Lung (tissue), 12 donors: Measurements from ENCODE around the gene SSBP3. TPM values are rescaled to one million over a fixed set of nuclear protein-coding genes. Genes with fewer than 3 reads are reported as not detected.

ENCODE experiments used
- ATAC-seq: fragments of 200-7000 bp; cut with Tn5 transposase; one replicate; pipeline ENCODE4 v1.9.1; 2020; ENCODE audit warnings: moderate number of reproducible peaks; ENCODE audit not compliant: insufficient read depth, low FRiP score
- DNase-seq, 3 donors: peaks; one replicate each; pipeline ENCODE4 v3.0.0-alpha.2; 2013 to 2017
- H3K27ac ChIP-seq, 2 donors: one replicate each; pipeline ENCODE4 v1.5.1; 2013; ENCODE audit warnings: mild to moderate bottlenecking in 2 of 2, moderate library complexity in 2 of 2, control low read depth in 1 of 2, inconsistent platforms in 1 of 2, low read depth in 1 of 2, low read length in 1 of 2
- H3K27me3 ChIP-seq, 3 donors: one replicate each; pipeline ENCODE4 v1.5.1; 2013; ENCODE audit warnings: low read length in 2 of 3; ENCODE audit not compliant: control insufficient read depth in 3 of 3, insufficient read depth in 3 of 3
- H3K36me3 ChIP-seq, 4 donors: one replicate each; pipeline ENCODE4 v1.5.1; 2013; ENCODE audit warnings: low read length in 4 of 4, mild to moderate bottlenecking in 1 of 4, moderate library complexity in 1 of 4; ENCODE audit not compliant: control insufficient read depth in 4 of 4, insufficient read depth in 4 of 4
- H3K4me1 ChIP-seq, 5 donors: one replicate each; pipeline ENCODE4 v1.5.1; 2013; ENCODE audit warnings: low read length in 5 of 5, mild to moderate bottlenecking in 2 of 5, moderate library complexity in 1 of 5; ENCODE audit not compliant: control insufficient read depth in 5 of 5, insufficient read depth in 5 of 5
- H3K4me3 ChIP-seq: one replicate; pipeline ENCODE4 v1.5.1; 2013; ENCODE audit warnings: mild to moderate bottlenecking, control low read depth, moderate library complexity
- H3K9ac ChIP-seq, 2 donors: one replicate each; pipeline ENCODE4 v1.5.1; 2013; ENCODE audit warnings: low read length in 2 of 2, control low read depth in 1 of 2; ENCODE audit not compliant: insufficient read depth in 1 of 2
- H3K9me3 ChIP-seq, 4 donors: one replicate each; pipeline ENCODE4 v1.5.1; 2013; ENCODE audit warnings: low read length in 3 of 4, mild to moderate bottlenecking in 1 of 4, moderate library complexity in 1 of 4; ENCODE audit not compliant: control insufficient read depth in 4 of 4, insufficient read depth in 3 of 4
- WGBS, 2 donors: extraction: QIAGEN DNeasy Blood & Tissue Kit; methylation state at CpG; one replicate each; pipeline ENCODE4 v1.1.7; 2013; 5-methylcytosine and 5-hydroxymethylcytosine counted together
- polyA plus RNA-seq, 2 donors: library from polyadenylated mRNA; stranded (reverse); fragments of 200-250 nt; gene quantifications; one replicate each; pipeline ENCODE4 v1.2.1, GENCODE V29; 2013
- total RNA-seq, 2 donors: library from RNA; depleted of rRNA in 1 of 2; stranded (reverse); fragments of >200 nt in 1 of 2; gene quantifications; one replicate each; pipeline ENCODE4 v1.2.1, GENCODE V29; 2014 to 2021
- TF ChIP-seq, protein P1 (sequence below): IDR thresholded peaks from 2 replicates; pipeline ENCODE4 v1.5.1; 2012; ENCODE audit warnings: mild to moderate bottlenecking; ENCODE audit errors: control extremely low read depth, extremely low read depth
- donor health status: control.
- donor health status: control.
- donor health status: Bipolar disorder and iron deficiency.
- donor health status: healthy.
- donor health status: DM: yes; HTN: yes; CAD: no.

Gene SSBP3
- total and polyA plus RNA-seq, 4 donors, result 15.9 to 47.8 (median 34.8) TPM

DNA sequence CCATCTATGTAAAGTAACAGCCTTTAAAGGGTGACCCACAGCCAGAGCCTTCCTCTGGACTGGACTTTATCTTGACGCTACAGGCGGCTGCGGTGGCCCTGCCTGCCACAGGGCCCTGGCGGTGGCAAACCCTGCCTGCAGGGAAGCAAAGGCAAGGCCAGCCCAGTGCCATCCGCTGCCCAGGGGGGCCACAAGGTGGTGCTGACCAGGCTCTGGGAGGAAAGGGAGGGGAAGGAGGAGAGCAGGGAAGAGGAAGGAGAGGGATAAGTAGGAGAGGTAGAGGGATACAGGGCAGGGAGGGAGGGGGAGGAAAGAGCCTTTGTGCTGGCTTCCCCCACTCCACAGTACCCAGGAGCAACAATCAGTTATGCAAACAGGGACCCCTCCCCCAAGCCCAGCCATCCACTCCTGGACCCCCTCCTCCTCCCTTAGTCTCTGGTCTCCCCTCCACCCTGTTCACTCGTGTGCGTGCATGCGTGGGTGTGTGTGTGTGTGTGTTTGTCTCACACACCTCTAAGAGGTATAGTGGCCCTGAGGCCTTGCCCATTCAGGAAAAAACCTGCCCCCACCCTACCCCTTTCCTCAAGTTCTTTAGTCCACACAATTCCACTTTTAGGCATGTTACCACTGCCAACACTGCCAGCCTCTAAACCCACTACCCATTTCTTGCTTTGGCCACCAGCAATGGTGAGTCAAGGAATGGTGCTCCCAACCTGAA, 30.3 kb downstream of the SSBP3 start:
- Histone ChIP-seq H3K27me3 (no peaks in the 10 kb centered on the region), H3K4me1 (peaks cover 21 to 85% (median 39%) of the 10 kb centered on the region in 5 donors), H3K36me3 (peaks cover 0 to 3% (median 0%) of the 10 kb centered on the region in 4 donors), H3K4me3 (no peak overlapping the region), H3K27ac (peak overlapping the region in 1 of 2 donors; percentile 47), H3K9ac (no peak overlapping the region), H3K9me3 (no peaks in the 10 kb centered on the region)
- TF ChIP-seq, protein P1, sequence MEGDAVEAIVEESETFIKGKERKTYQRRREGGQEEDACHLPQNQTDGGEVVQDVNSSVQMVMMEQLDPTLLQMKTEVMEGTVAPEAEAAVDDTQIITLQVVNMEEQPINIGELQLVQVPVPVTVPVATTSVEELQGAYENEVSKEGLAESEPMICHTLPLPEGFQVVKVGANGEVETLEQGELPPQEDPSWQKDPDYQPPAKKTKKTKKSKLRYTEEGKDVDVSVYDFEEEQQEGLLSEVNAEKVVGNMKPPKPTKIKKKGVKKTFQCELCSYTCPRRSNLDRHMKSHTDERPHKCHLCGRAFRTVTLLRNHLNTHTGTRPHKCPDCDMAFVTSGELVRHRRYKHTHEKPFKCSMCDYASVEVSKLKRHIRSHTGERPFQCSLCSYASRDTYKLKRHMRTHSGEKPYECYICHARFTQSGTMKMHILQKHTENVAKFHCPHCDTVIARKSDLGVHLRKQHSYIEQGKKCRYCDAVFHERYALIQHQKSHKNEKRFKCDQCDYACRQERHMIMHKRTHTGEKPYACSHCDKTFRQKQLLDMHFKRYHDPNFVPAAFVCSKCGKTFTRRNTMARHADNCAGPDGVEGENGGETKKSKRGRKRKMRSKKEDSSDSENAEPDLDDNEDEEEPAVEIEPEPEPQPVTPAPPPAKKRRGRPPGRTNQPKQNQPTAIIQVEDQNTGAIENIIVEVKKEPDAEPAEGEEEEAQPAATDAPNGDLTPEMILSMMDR, result no peak
- DNase-seq (no peak), ATAC-seq (no peak)
- 71 to 81% methylated on average over 8 of the region's 8 CpGs for WGBS, 2 donors

- no peaks in the 10 kb centered on the region for H3K9me3 ChIP-seq
- ATAC-seq, result no peak
- H3K4me3 ChIP-seq, result no peak overlapping the region
- peaks cover 0 to 3% (median 0%) of the 10 kb centered on the region in 4 donors for H3K36me3 ChIP-seq
- H3K27ac ChIP-seq, result no peak overlapping the region
- WGBS, 2 donors, result 92 to 95% methylated on average over 3 of the region's 3 CpGs
- no peak overlapping the region for H3K9ac ChIP-seq
- DNase-seq, result no peak
- H3K4me1 ChIP-seq, result peaks cover 22 to 81% (median 45%) of the 10 kb centered on the region in 5 donors
- no peaks in the 10 kb centered on the region for H3K27me3 ChIP-seq
- TF ChIP-seq, protein P1, result no peak
Observed at GRCh38 chr1:54375298-54375697, 30.9 kb downstream of the SSBP3 start.

GRCh38 chr1:54374766-54375165, 31.4 kb downstream of the SSBP3 start:
- ATAC-seq, result no peak
- Histone ChIP-seq H3K9ac (no peak overlapping the region), H3K4me1 (peaks cover 21 to 76% (median 45%) of the 10 kb centered on the region in 5 donors), H3K27me3 (no peaks in the 10 kb centered on the region), H3K27ac (no peak overlapping the region), H3K36me3 (peaks cover 0 to 3% (median 0%) of the 10 kb centered on the region in 4 donors), H3K4me3 (no peak overlapping the region), H3K9me3 (no peaks in the 10 kb centered on the region)
- TF ChIP-seq, protein P1, result no peak
- 68 to 77% methylated on average over 8 of the region's 8 CpGs for WGBS, 2 donors
- DNase-seq, result no peak
